K562 (cell line): ENCODE data around the gene TULP4. TPM values are rescaled to one million over a fixed set of nuclear protein-coding genes. Genes with fewer than 3 reads are reported as not detected.
A peak's percentile ranks its signal among the peaks of the same experiment; 100 is the strongest.
"Not testable (repeated sequence)": the region's sequence is repeated elsewhere in the genome, so short reads cannot be mapped to it uniquely, and the experiment has no call there.

Experiments used
- ATAC-seq: fragments of 200-7000 bp; cut with Tn5 transposase; 3 replicates; pipeline ENCODE4 v1.9.1; 2020; ENCODE audit warnings: moderate library complexity
- BruUV-seq: library from RNA; stranded (reverse); fragments of 400-500 nt; replicated peaks from 2 replicates; lab custom pipeline; 2021; lab: Mats Ljungman, UMichigan
- CTCF ChIA-PET: fragments of 300-600 bp; formaldehyde crosslinking; extraction: SDS; loops from one replicate; lab custom pipeline; 2021; ENCODE audit warnings: low intra/inter-chr PET ratio; lab: Yijun Ruan, JAX
- POLR2A ChIA-PET: fragments of 300-600, 350-650 bp; sonication (Branson Sonifier 250); formaldehyde crosslinking; extraction: SDS; loops from one replicate; lab custom pipeline; 2021; ENCODE audit warnings: antibody characterized with exemption, inconsistent platforms; lab: Yijun Ruan, JAX
- DNase-seq, 4 experiments: peaks; one replicate each; pipeline versions ENCODE4 v3.0.0 to v3.0.0-alpha.2; 2011 to 2018; ENCODE audit warnings: low spot score in 3 of 4, mixed read lengths in 3 of 4; ENCODE audit errors: extremely low read depth in 1 of 4
- FAIRE-seq: peaks from 2 replicates; lab custom pipeline; 2011; peaks lifted over from hg19 to GRCh38; lab: Jason Lieb, UNC
- H2AFZ ChIP-seq: 2 replicates; pipeline ENCODE4 v1.6.0; 2011; ENCODE audit warnings: low read depth, low read length, control low read depth, inconsistent platforms
- H3K27ac ChIP-seq: fragments of 200-600 bp; 3 replicates; pipeline ENCODE4 v1.8.0; 2011; ENCODE audit warnings: low read depth, mild to moderate bottlenecking, control low read depth, inconsistent platforms, low read length, moderate library complexity, mixed read lengths; ENCODE audit errors: extremely low read depth
- H3K27me3 ChIP-seq, 2 experiments: fragments of 300-600 bp in 1 of 2; 2 replicates in 1 of 2; 3 replicates in 1 of 2; pipeline versions ENCODE4 v1.6.0 to v1.8.0; 2011; ENCODE audit warnings: inconsistent platforms in 2 of 2, low read length in 2 of 2, mild to moderate bottlenecking in 1 of 2, mixed read lengths in 1 of 2, moderate library complexity in 1 of 2; ENCODE audit not compliant: control insufficient read depth in 2 of 2, insufficient read depth in 2 of 2
- H3K36me3 ChIP-seq: fragments of 300-600 bp; 3 replicates; pipeline ENCODE4 v1.8.0; 2011; ENCODE audit warnings: mild to moderate bottlenecking, low read length, inconsistent platforms; ENCODE audit not compliant: control insufficient read depth, insufficient read depth
- H3K4me1 ChIP-seq, 2 experiments: fragments of 200-600 bp in 1 of 2; replicated peaks in 1 of 2; 2 replicates in 1 of 2; 3 replicates in 1 of 2; pipeline versions ENCODE4 v1.5.1 to v1.8.0; 2011; ENCODE audit warnings: inconsistent platforms in 2 of 2, low read length in 2 of 2, mild to moderate bottlenecking in 1 of 2, mixed read lengths in 1 of 2, moderate library complexity in 1 of 2; ENCODE audit not compliant: control insufficient read depth in 2 of 2, insufficient read depth in 2 of 2
- H3K4me2 ChIP-seq: 2 replicates; pipeline ENCODE4 v1.6.1; 2011; ENCODE audit warnings: low read length, control low read depth, inconsistent platforms, mixed read lengths; ENCODE audit not compliant: insufficient read depth
- H3K4me3 ChIP-seq: fragments of 200-600 bp; sonication (generic), shearing (Covaris generic); 2 replicates; pipeline ENCODE4 v1.5.1; 2016; ENCODE audit warnings: control low read depth, inconsistent platforms
- H3K79me2 ChIP-seq: fragments of 200-600 bp; 3 replicates; pipeline ENCODE4 v1.8.0; 2011; ENCODE audit warnings: low read length, inconsistent platforms; ENCODE audit not compliant: control insufficient read depth, insufficient read depth
- H3K9ac ChIP-seq, 2 experiments: 2 replicates each; pipeline versions ENCODE4 v1.6.0 to v1.6.1; 2011; ENCODE audit warnings: low read depth in 2 of 2, low read length in 2 of 2, control low read depth in 1 of 2, inconsistent platforms in 1 of 2, mild to moderate bottlenecking in 1 of 2, mixed read lengths in 1 of 2; ENCODE audit not compliant: insufficient read depth in 1 of 2
- H3K9me1 ChIP-seq: one replicate; pipeline ENCODE4 v1.6.0; 2011; ENCODE audit warnings: inconsistent platforms, mild to moderate bottlenecking, low read length, moderate library complexity; ENCODE audit not compliant: control insufficient read depth, insufficient read depth
- H3K9me3 ChIP-seq: replicated peaks from 2 replicates; pipeline ENCODE4 v1.5.1; 2011; ENCODE audit warnings: low read depth, low read length, inconsistent platforms; ENCODE audit not compliant: control insufficient read depth, insufficient read depth
- H4K20me1 ChIP-seq: replicated peaks from 2 replicates; pipeline ENCODE4 v1.6.1; 2011; ENCODE audit warnings: low read length, inconsistent platforms, mixed read lengths; ENCODE audit not compliant: control insufficient read depth, insufficient read depth
- WGBS: fragments of 100-300 bp; shearing (Covaris generic); methylation state at CpG from one replicate; pipeline ENCODE4 v1.1.6; 2016; ENCODE audit warnings: low coverage, mixed read lengths; ENCODE audit not compliant: insufficient coverage; ENCODE audit errors: missing lambda C conversion rate; 5-methylcytosine and 5-hydroxymethylcytosine counted together
- in situ Hi-C: fragments of 300-500 bp; cut with MboI; formaldehyde crosslinking; loops from 4 replicates; pipeline ENCODE4 v1.15.0; 2018; ENCODE audit warnings: inconsistent platforms, mixed read lengths
- intact Hi-C: fragments of 100-400 bp; cut with micrococcal nuclease; formaldehyde crosslinking; loops from 2 replicates; pipeline ENCODE4 v1.14.2; 2022
- polyA plus RNA-seq, 8 experiments: library from polyadenylated mRNA; depleted of rRNA in 4 of 8; stranded (reverse) in 5 of 8; unstranded in 3 of 8; fragments of >200 nt; fragmentation: Nextera tagmentation in 2 of 8; fragmentation: Illumina TruSeq in 1 of 8; extraction: Ambion mirVana in 2 of 8; extraction: Trizol in 1 of 8; gene quantifications; 2 replicates each; pipeline versions ENCODE4 v1.2.1 to v1.2.3, GENCODE V29; 2011 to 2014; ENCODE audit warnings: inconsistent platforms in 1 of 8, missing spikeins in 1 of 8
- total RNA-seq, 7 experiments: library from RNA; depleted of rRNA in 6 of 7; stranded (reverse); fragments of >200 nt in 6 of 7; fragmentation: Illumina TruSeq in 2 of 7; extraction: Trizol in 2 of 7; gene quantifications; 2 replicates each; pipeline versions ENCODE4 v1.2.1 to v1.2.3, GENCODE V29; 2011 to 2021; ENCODE audit warnings: low replicate concordance in 1 of 7
- TF ChIP-seq, protein P1 (sequence below), 2 experiments: fragments of 450-650 bp; IDR thresholded peaks; 2 replicates each; pipeline ENCODE4 v1.6.1; 2018; ENCODE audit warnings: mild to moderate bottlenecking in 2 of 2, low read depth in 1 of 2; ENCODE audit not compliant: partially characterized antibody in 2 of 2

TULP4 gene
- total and polyA plus RNA-seq, 9 of the 15 experiments (the other 6 are each of a cell fraction or from before 2014, with no cell fraction given): 1.2 to 50.4 (median 11.0) TPM

DNA sequence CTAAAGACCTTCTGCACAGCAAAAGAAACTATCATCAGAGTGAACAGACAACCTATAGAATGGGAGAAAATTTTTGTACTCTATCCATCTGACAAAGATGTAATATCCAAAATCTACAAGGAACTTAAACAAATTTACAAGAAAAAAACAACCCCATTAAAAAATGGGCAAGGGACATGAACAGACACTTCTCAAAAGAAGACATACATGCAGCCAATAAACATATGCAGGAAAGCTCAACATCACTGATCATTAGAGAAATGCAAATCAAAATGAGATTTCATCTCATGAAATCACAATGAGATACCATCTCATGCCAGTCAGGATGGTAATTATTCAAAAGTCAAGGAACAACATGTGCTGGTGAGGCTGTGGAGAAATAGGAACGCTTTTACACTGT lies 215.6 kb downstream of the TULP4 start:
- H4K20me1 ChIP-seq, H3K4me2 ChIP-seq, H3K79me2 ChIP-seq, H2AFZ ChIP-seq, H3K9me1 ChIP-seq, H3K27ac ChIP-seq, intact Hi-C loops, H3K36me3 ChIP-seq, FAIRE-seq, DNase-seq, H3K4me1 ChIP-seq, CTCF ChIA-PET, BruUV-seq, H3K4me3 ChIP-seq, H3K9me3 ChIP-seq, H3K9ac ChIP-seq, in situ Hi-C loops, POLR2A ChIA-PET, ATAC-seq: not testable (repeated sequence)
- 0% methylated on average over 1 of the region's 1 CpG for WGBS
- H3K27me3 ChIP-seq: peaks cover 48 to 58% of the 10 kb centered on the region in 2 experiments
- TF ChIP-seq, protein P1, sequence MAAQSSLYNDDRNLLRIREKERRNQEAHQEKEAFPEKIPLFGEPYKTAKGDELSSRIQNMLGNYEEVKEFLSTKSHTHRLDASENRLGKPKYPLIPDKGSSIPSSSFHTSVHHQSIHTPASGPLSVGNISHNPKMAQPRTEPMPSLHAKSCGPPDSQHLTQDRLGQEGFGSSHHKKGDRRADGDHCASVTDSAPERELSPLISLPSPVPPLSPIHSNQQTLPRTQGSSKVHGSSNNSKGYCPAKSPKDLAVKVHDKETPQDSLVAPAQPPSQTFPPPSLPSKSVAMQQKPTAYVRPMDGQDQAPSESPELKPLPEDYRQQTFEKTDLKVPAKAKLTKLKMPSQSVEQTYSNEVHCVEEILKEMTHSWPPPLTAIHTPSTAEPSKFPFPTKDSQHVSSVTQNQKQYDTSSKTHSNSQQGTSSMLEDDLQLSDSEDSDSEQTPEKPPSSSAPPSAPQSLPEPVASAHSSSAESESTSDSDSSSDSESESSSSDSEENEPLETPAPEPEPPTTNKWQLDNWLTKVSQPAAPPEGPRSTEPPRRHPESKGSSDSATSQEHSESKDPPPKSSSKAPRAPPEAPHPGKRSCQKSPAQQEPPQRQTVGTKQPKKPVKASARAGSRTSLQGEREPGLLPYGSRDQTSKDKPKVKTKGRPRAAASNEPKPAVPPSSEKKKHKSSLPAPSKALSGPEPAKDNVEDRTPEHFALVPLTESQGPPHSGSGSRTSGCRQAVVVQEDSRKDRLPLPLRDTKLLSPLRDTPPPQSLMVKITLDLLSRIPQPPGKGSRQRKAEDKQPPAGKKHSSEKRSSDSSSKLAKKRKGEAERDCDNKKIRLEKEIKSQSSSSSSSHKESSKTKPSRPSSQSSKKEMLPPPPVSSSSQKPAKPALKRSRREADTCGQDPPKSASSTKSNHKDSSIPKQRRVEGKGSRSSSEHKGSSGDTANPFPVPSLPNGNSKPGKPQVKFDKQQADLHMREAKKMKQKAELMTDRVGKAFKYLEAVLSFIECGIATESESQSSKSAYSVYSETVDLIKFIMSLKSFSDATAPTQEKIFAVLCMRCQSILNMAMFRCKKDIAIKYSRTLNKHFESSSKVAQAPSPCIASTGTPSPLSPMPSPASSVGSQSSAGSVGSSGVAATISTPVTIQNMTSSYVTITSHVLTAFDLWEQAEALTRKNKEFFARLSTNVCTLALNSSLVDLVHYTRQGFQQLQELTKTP (IDR thresholded peaks at IDR 0.05; ENCODE audit: low read depth in 1 of 2, partially characterized antibody in 2 of 2): peak in 1 of 2 experiments; percentile 99
